ENCODE data around the gene MEN1. TPM values are rescaled to one million over a fixed set of nuclear protein-coding genes. Genes with fewer than 3 reads are reported as not detected.

Gene MEN1
- polyA plus RNA-seq, 1 donor (not counting 4 experiments of a cell fraction or from before 2014, with no cell fraction given), result 14.2 TPM

GRCh38 chr11:64802370-64803157 is 7.8 kb downstream of the MEN1 start:
- no peak overlapping the region for H2AFZ ChIP-seq (ENCODE audit: control insufficient read depth, low read length)
- H3K9ac ChIP-seq (ENCODE audit: control insufficient read depth, extremely low read depth, insufficient read depth, low read length), result peak overlapping the region; percentile 33
- no peak for FAIRE-seq

GRCh38 chr11:64801561-64802369 is 8.6 kb downstream of the MEN1 start:
- dilution Hi-C loops (cut with MboI; ENCODE audit: extremely low pct_ligation_motif_present, low sequenced_read_pairs), result no loop called here
- DNase-seq (ENCODE audit: low read depth, low spot score), result no peak
- FAIRE-seq, result no peak
- no peaks in the 10 kb centered on the region for H3K27me3 ChIP-seq (ENCODE audit: control insufficient read depth, extremely low read depth, insufficient read depth, low read length)
- TF ChIP-seq EZH2 (IDR thresholded peaks at IDR 0.05; ENCODE audit: low read length) (no peak), CTCF (optimal IDR thresholded peaks at IDR 0.05 in 1 of 3, IDR thresholded peaks at IDR 0.05 in 1 of 3, conservative IDR thresholded peaks at IDR 0.05 in 1 of 3; ENCODE audit: extremely low read depth in 1 of 3, insufficient read depth in 2 of 3, low read length in 3 of 3) (no peak)
- H3K27ac ChIP-seq (ENCODE audit: control insufficient read depth, insufficient read depth, low read length), result no peak overlapping the region
- no peak overlapping the region for H3K9ac ChIP-seq (ENCODE audit: control insufficient read depth, extremely low read depth, insufficient read depth, low read length)
- no peaks in the 10 kb centered on the region for H4K20me1 ChIP-seq (ENCODE audit: control insufficient read depth, extremely low read depth, insufficient read depth, low read length)
- H3K36me3 ChIP-seq (ENCODE audit: control insufficient read depth in 2 of 2, extremely low read depth in 1 of 2, insufficient read depth in 2 of 2, low read length in 2 of 2), result peaks cover 8 to 17% of the 10 kb centered on the region in 2 experiments
- peaks cover 14% of the 10 kb centered on the region for H3K4me1 ChIP-seq (ENCODE audit: control insufficient read depth, extremely low read depth, insufficient read depth, low read length)
- H3K79me2 ChIP-seq (ENCODE audit: control insufficient read depth, insufficient read depth, low read length), result no peaks in the 10 kb centered on the region
- no peak overlapping the region for H3K4me3 ChIP-seq (ENCODE audit: control insufficient read depth in 2 of 3, extremely low read depth in 1 of 3, insufficient read depth in 2 of 3, low read depth in 1 of 3, low read length in 3 of 3)
- H3K9me1 ChIP-seq (ENCODE audit: control insufficient read depth, extremely low read depth, insufficient read depth, low read length), result no peaks in the 10 kb centered on the region
- H2AFZ ChIP-seq (ENCODE audit: control insufficient read depth, low read length), result no peak overlapping the region
- H3K9me3 ChIP-seq (ENCODE audit: control insufficient read depth, low read depth, low read length), result no peaks in the 10 kb centered on the region
- H3K4me2 ChIP-seq (ENCODE audit: control insufficient read depth, extremely low read depth, insufficient read depth, low read depth, low read length), result no peak overlapping the region

More at GRCh38 chr11:64802370-64803157, 7.8 kb downstream of the MEN1 start:
- TF ChIP-seq EZH2 (IDR thresholded peaks at IDR 0.05; ENCODE audit: low read length) (no peak), CTCF (optimal IDR thresholded peaks at IDR 0.05 in 1 of 3, IDR thresholded peaks at IDR 0.05 in 1 of 3, conservative IDR thresholded peaks at IDR 0.05 in 1 of 3; ENCODE audit: extremely low read depth in 1 of 3, insufficient read depth in 2 of 3, low read length in 3 of 3) (no peak)
- peaks cover 11 to 22% of the 10 kb centered on the region in 2 experiments for H3K36me3 ChIP-seq (ENCODE audit: control insufficient read depth in 2 of 2, extremely low read depth in 1 of 2, insufficient read depth in 2 of 2, low read length in 2 of 2)
- no peaks in the 10 kb centered on the region for H3K9me1 ChIP-seq (ENCODE audit: control insufficient read depth, extremely low read depth, insufficient read depth, low read length)
- H3K4me2 ChIP-seq (ENCODE audit: control insufficient read depth, extremely low read depth, insufficient read depth, low read depth, low read length), result peak overlapping the region; percentile 51
- no peak overlapping the region for H3K27ac ChIP-seq (ENCODE audit: control insufficient read depth, insufficient read depth, low read length)
- no peaks in the 10 kb centered on the region for H4K20me1 ChIP-seq (ENCODE audit: control insufficient read depth, extremely low read depth, insufficient read depth, low read length)
- dilution Hi-C loops (cut with MboI; ENCODE audit: extremely low pct_ligation_motif_present, low sequenced_read_pairs), result no loop called here
- no peaks in the 10 kb centered on the region for H3K27me3 ChIP-seq (ENCODE audit: control insufficient read depth, extremely low read depth, insufficient read depth, low read length)
- H3K9me3 ChIP-seq (ENCODE audit: control insufficient read depth, low read depth, low read length), result no peaks in the 10 kb centered on the region
- no peaks in the 10 kb centered on the region for H3K79me2 ChIP-seq (ENCODE audit: control insufficient read depth, insufficient read depth, low read length)
- peaks cover 14% of the 10 kb centered on the region for H3K4me1 ChIP-seq (ENCODE audit: control insufficient read depth, extremely low read depth, insufficient read depth, low read length)
- H3K4me3 ChIP-seq (ENCODE audit: control insufficient read depth in 2 of 3, extremely low read depth in 1 of 3, insufficient read depth in 2 of 3, low read depth in 1 of 3, low read length in 3 of 3), result peak overlapping the region; percentile 48 to 57 (median 51)
- DNase-seq (ENCODE audit: low read depth, low spot score), result no peak

Data from keratinocyte (primary cell).